ENCODE data around the gene USP7. TPM values are rescaled to one million over a fixed set of nuclear protein-coding genes. Genes with fewer than 3 reads are reported as not detected.

The USP7 gene
- total and polyA plus RNA-seq, 8 donors = 70.4 to 159 (median 119) TPM

- no peak for TF ChIP-seq CTCF (IDR thresholded peaks at IDR 0.05)
- H3K36me3 ChIP-seq = no peaks in the 10 kb centered on the region
- H3K27ac ChIP-seq = no peak overlapping the region
- ATAC-seq (no peak), DNase-seq (no peak)
- intact Hi-C loops (cut with DNase I) = no loop called here
- no peaks in the 10 kb centered on the region for H3K9me3 ChIP-seq
- H3K27me3 ChIP-seq = no peaks in the 10 kb centered on the region
- H3K4me1 ChIP-seq = peaks cover 20 to 80% of the 10 kb centered on the region in 2 donors
- H3K4me3 ChIP-seq = no peak overlapping the region
These were observed 11.4 kb downstream of the USP7 start for GRCh38 chr16:8952281-8952751.

GRCh38 chr16:8951447-8952280 lies 12.0 kb downstream of the USP7 start:
- H3K4me1 ChIP-seq = peaks cover 17 to 80% of the 10 kb centered on the region in 2 donors
- TF ChIP-seq CTCF (IDR thresholded peaks at IDR 0.05) = no peak
- no peak for ATAC-seq
- no peaks in the 10 kb centered on the region for H3K36me3 ChIP-seq
- H3K27ac ChIP-seq = no peak overlapping the region
- intact Hi-C loops (cut with DNase I) = no loop called here
- H3K27me3 ChIP-seq = no peaks in the 10 kb centered on the region
- H3K4me3 ChIP-seq = no peak overlapping the region
- no peaks in the 10 kb centered on the region for H3K9me3 ChIP-seq
- no peak for DNase-seq

- Histone ChIP-seq H3K9me3 (no peaks in the 10 kb centered on the region), H3K36me3 (no peaks in the 10 kb centered on the region), H3K4me1 (peaks cover 15 to 80% of the 10 kb centered on the region in 2 donors), H3K27ac (no peak overlapping the region), H3K27me3 (no peaks in the 10 kb centered on the region), H3K4me3 (no peak overlapping the region)
- no peak for DNase-seq
- intact Hi-C loops (cut with DNase I) = no loop called here
- ATAC-seq = no peak
- TF ChIP-seq CTCF (IDR thresholded peaks at IDR 0.05) = no peak
These were observed 13.1 kb downstream of the USP7 start for GRCh38 chr16:8950580-8951077.

- no peaks in the 10 kb centered on the region for H3K9me3 ChIP-seq
- no peaks in the 10 kb centered on the region for H3K36me3 ChIP-seq
- TF ChIP-seq CTCF (IDR thresholded peaks at IDR 0.05) = no peak
- peaks cover 15 to 83% of the 10 kb centered on the region in 2 donors for H3K4me1 ChIP-seq
- ATAC-seq (no peak), DNase-seq (no peak)
- intact Hi-C loops (cut with DNase I) = no loop called here
- H3K4me3 ChIP-seq = no peak overlapping the region
- H3K27ac ChIP-seq = no peak overlapping the region
- H3K27me3 ChIP-seq = no peaks in the 10 kb centered on the region
These were observed 13.9 kb downstream of the USP7 start for GRCh38 chr16:8949536-8950418.

GRCh38 chr16:8948831-8949230 lies 14.9 kb downstream of the USP7 start:
- no peaks in the 10 kb centered on the region for H3K27me3 ChIP-seq
- ATAC-seq = no peak
- H3K36me3 ChIP-seq = no peaks in the 10 kb centered on the region
- H3K9me3 ChIP-seq = no peaks in the 10 kb centered on the region
- TF ChIP-seq CTCF (IDR thresholded peaks at IDR 0.05) = no peak
- no peak overlapping the region for H3K4me3 ChIP-seq
- intact Hi-C loops (cut with DNase I) = no loop called here
- H3K27ac ChIP-seq = no peak overlapping the region
- DNase-seq = no peak
- H3K4me1 ChIP-seq = peaks cover 19 to 93% of the 10 kb centered on the region in 2 donors
